Epithelial cell of alveolus of lung (primary cell): Measurements from ENCODE around the gene FIP1L1. TPM values are rescaled to one million over a fixed set of nuclear protein-coding genes. Genes with fewer than 3 reads are reported as not detected.

Experiments used
- total RNA-seq: library from RNA; depleted of rRNA; stranded (reverse); fragments of >200 nt; gene quantifications from 2 replicates; pipeline ENCODE4 v1.2.1, GENCODE V29; 2015

Gene FIP1L1
- total RNA-seq = 32.1 and 40.0 TPM in 2 replicates

GRCh38 chr4:53377319-53378170 lies at the start of gene FIP1L1:
TSS of gene FIP1L1 (plus strand) at chr4:53377641. CDS start at chr4:53377839, 198 bp downstream.

DNA sequence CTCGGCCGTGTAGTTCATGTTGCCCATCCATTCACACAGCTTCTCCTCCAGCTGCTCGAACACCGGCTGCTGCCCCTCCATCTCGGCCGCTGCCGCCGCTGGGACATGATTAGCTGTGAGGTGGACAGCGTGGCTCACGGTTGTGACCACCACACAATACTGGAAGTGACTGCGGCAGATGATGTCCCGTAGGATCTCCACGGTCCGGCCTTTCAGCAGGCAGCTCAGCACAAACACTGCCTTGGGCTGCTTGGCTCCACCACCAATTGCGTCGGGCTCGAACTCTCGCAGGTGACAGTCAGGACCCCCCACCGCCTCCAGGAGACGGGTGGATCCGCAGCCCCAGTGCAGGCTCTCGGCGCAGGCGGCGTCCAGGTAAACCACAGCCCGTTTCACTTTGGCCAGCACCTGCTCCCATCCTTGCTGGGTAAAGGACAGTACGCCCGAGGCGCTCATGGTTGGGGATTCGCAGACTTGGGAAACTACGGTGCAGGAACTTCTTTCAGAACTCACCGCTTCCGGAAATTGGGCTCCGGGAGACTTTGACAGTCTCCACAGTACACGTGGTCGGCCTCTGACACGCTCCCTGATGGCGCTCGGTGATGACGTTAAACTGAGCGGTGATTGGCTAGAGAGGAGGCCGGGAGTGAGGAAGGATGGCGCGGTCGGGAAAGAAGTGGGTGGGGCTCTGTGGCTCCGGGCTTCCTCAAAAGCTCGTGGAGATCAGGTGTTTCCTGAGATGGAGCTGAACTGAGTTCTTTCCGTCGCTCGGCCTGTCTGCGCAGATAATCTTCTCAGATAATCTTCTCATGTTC lies 11.7 kb upstream of the FIP1L1 start, which contains the start of gene SCFD2:
Gene SCFD2 (minus strand): TSS at position 576 of the 815 bp plus-strand sequence.

Other genes starting within 250 kb of the FIP1L1 start
- 13.7 and 17.7 TPM in 2 replicates for gene SCFD2, start 11.6 kb upstream of the FIP1L1 start, total RNA-seq
- gene LNX1, start 213.8 kb downstream of the FIP1L1 start, total RNA-seq = 1.0 and 4.1 TPM in 2 replicates